A172 (cell line): ENCODE measurements around the gene PYROXD2. TPM values are rescaled to one million over a fixed set of nuclear protein-coding genes. Genes with fewer than 3 reads are reported as not detected.

Source experiments
- DNase-seq: peaks from one replicate; pipeline ENCODE4 v3.0.0-alpha.2; 2015; ENCODE audit warnings: low spot score
- total RNA-seq: library from RNA; depleted of rRNA; stranded (reverse); fragments of >200 nt; shearing (Covaris generic); gene quantifications from 2 replicates; pipeline ENCODE4 v1.2.3, GENCODE V29; 2014

Gene PYROXD2
- total RNA-seq, 1 experiment from 2014 or later = 8.3 TPM

GRCh38 chr10:98433881-98434732 is 19.1 kb upstream of the PYROXD2 start:
- DNase-seq = peak; percentile 89

GRCh38 chr10:98433371-98433770 is 18.4 kb upstream of the PYROXD2 start:
- DNase-seq = no peak

DNA sequence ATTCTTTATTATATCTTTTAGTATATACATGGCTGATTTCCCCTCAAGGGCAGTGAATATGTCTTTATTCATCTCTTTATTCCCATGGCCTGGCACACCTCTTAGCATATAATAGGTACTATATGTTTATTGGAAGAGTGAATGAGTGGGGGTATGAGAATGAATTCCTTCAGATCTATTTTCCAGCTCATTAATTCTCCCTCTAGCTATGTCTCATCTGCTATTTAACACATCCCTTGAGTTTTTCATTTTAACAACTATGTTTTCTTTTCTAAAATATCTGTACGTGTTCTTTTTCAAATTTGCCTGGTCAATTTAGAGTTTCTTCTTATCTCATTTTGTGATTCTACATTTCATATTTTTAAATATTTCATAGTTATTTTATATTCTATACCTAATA is 17.3 kb upstream of the PYROXD2 start:
- no peak for DNase-seq

- DNase-seq = no peak
These were observed 16.0 kb upstream of the PYROXD2 start for GRCh38 chr10:98431016-98431415.

DNA sequence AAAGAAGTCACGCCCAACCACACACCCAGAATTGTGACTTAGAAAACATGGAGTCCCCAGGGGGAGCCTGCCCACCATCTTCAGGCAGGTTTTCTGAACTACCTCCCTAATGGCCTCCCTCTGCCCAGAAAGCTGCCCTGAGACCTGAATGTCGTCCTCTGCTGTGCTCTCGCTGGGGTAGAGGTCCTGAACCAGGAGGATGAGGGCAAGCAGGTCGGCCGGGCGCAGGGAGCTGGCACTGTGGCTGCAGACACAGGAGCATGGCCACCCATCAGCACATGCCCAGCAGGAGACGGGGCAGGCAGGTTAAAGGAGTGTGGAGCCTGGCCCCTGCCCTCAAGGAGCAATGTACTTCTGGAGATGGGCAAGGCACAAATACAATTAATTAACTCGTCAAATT is 15.4 kb upstream of the PYROXD2 start:
- DNase-seq = no peak

- no peak for DNase-seq
These were observed 14.5 kb upstream of the PYROXD2 start for GRCh38 chr10:98429320-98430072.

DNA sequence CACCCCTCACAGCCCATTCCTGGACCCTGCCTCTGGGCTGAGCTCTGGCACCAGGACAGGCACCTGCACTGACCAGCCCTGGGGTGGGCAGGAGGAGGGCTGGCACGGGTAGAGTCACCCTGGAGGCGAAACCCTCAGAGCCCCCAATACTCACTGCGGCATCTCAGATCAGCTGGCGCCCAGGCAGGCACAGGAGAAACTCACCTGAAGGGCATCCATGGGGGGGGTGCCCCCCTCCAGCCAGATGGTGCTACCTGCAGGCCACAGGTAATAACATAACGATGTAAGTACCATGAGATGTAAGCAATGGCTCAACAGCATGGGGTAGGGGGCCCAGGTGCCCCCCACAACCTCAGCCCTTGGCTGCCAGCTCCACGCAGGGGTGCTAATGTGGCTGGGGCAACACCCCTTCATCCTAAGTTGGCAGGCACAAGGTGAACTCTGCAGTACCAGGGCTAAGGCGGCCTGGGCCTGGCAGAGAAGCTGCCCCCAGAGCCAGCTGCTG is 12.1 kb upstream of the PYROXD2 start:
- no peak for DNase-seq

GRCh38 chr10:98425511-98426352 is 10.8 kb upstream of the PYROXD2 start:
- peak; percentile 45 for DNase-seq

- no peak for DNase-seq
These were observed 9.6 kb upstream of the PYROXD2 start for GRCh38 chr10:98424295-98425254.

DNA sequence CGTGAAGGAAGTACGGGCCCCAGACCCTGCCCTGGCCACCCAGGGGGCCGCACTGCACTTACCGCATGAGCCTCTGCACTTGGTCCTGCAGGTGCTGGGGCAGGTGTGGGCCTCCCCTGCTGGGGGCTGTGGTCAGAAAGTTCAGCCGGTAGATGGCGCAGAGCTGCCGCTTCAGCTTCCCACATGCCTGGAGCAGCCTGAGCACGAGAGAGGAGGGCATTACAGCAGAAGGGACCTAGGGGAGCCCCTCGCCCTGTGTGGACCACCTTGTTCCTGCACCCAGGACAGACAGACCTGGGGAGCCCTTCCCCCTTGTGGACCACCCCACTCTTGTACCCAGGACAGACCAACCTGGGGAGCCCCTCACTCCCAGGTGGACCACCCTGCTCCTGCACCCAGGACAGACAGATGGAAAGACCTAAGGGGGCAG is 8.7 kb upstream of the PYROXD2 start:
- DNase-seq = no peak

GRCh38 chr10:98422182-98422581 is 7.2 kb upstream of the PYROXD2 start:
- no peak for DNase-seq

GRCh38 chr10:98420786-98421185 is 5.8 kb upstream of the PYROXD2 start:
- no peak for DNase-seq

- no peak for DNase-seq
These were observed 4.7 kb upstream of the PYROXD2 start for GRCh38 chr10:98419469-98420261.

GRCh38 chr10:98418665-98419468 is 3.9 kb upstream of the PYROXD2 start:
- no peak for DNase-seq

- no peak for DNase-seq
These were observed 3.1 kb upstream of the PYROXD2 start for GRCh38 chr10:98417973-98418664.

- no peak for DNase-seq
These were observed 2.5 kb upstream of the PYROXD2 start for GRCh38 chr10:98417481-98417959.

DNA sequence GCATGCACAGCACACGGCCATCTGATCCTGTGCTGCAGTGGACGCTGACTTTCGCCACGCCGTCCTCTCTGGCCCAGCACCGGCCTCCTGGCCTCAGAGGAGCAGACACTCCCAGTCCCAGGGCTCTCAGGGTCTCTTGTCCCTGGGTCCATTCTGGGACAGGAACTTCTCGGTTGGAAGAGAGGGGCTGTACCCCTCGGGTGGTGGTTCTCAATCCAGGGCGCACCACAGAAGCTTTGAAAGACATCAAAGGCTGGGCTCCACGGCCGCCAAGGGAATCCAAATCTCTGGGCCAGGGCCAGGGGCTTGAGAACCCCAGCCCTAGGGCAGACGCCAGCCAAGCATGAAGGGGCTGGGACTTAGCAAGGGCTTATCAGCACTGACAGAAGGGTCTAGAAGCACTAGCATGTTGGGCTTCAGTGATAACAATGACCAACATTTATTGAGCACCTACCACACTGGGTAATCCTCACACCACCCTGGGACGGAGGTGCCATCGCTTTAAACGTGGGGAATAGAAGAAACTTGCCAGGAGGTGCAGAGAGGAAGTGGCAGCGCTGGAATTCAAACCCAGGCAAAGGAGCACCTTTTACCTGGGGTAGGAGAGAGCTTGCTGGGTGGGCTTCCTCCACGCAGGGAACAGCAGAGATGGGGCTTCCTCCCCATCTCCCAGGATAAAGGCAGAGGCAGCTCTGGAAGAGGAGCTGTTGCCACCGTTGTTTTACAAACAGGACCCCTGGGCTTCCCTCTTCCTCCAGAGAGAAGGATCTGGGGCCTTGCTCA is 1.8 kb upstream of the PYROXD2 start:
- DNase-seq = no peak
